H7 (cell line): Measurements from ENCODE around the gene SORL1-AS1.

Experiments used
- DNase-seq: peaks from one replicate; pipeline ENCODE4 v3.0.0; 2012
- H3K27me3 ChIP-seq: 2 replicates; pipeline ENCODE4 v1.6.0; 2011; ENCODE audit warnings: mild to moderate bottlenecking, low read length; ENCODE audit not compliant: control insufficient read depth, insufficient read depth
- H3K36me3 ChIP-seq: replicated peaks from 2 replicates; pipeline ENCODE4 v1.5.1; 2011; ENCODE audit warnings: low read length; ENCODE audit not compliant: control insufficient read depth, insufficient read depth
- H3K4me3 ChIP-seq: 2 replicates; pipeline ENCODE4 v1.5.1; 2011; ENCODE audit warnings: low read depth, mild to moderate bottlenecking, control low read depth, low read length, moderate library complexity; ENCODE audit not compliant: insufficient read depth

SORL1-AS1 gene

DNA sequence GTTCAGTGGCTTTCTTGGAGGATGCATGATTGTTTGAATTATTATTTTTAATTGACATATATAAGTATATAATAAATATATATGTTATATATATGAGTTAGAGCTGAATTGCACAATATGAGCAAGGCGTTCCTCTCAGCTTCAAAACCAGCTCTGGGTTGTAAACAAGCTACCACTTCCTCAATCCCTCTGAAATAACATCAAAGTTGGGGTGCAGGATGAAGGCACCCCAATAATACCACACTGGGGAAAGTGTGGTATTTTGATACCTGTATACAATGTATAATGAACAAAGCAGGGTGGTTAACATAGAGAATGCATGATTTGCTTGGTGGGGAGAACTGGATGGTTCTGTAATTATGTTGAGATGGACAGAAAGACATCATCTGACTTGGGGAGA, 2.4 kb downstream of the SORL1-AS1 start:
- no peak for DNase-seq
- H3K4me3 ChIP-seq: no peak overlapping the region
- H3K36me3 ChIP-seq: no peaks in the 10 kb centered on the region
- peaks cover 5% of the 10 kb centered on the region for H3K27me3 ChIP-seq

GRCh38 chr11:121449626-121450025, 3.1 kb downstream of the SORL1-AS1 start:
- H3K36me3 ChIP-seq: no peaks in the 10 kb centered on the region
- H3K4me3 ChIP-seq: no peak overlapping the region
- DNase-seq: no peak
- H3K27me3 ChIP-seq: peaks cover 5% of the 10 kb centered on the region

GRCh38 chr11:121449123-121449522, 3.6 kb downstream of the SORL1-AS1 start:
- Histone ChIP-seq H3K4me3 (no peak overlapping the region), H3K36me3 (no peaks in the 10 kb centered on the region), H3K27me3 (peaks cover 5% of the 10 kb centered on the region)
- DNase-seq: no peak

- Histone ChIP-seq H3K36me3 (no peaks in the 10 kb centered on the region), H3K4me3 (no peak overlapping the region), H3K27me3 (peaks cover 5% of the 10 kb centered on the region)
- no peak for DNase-seq
These were observed 4.3 kb downstream of the SORL1-AS1 start for GRCh38 chr11:121448431-121448941.

DNA sequence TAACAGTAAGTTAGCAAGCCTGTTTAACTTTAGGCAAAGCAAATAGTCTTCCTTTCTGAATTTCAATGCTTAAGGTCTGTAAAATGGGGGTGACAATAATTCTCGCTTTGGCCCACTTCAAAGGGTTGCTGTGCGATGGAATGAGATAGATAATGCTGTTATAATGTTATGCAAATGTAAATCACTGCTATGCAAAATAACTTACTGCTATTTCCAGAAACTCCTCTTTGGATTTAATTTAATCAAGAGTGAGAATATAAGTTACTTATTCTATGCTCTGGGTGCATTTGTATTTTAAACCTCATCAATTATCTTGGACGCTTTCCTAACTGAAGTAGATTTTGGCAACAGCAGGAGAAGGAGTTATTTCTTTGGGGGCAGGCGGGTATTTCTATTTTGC, 4.8 kb downstream of the SORL1-AS1 start:
- Histone ChIP-seq H3K27me3 (peaks cover 5% of the 10 kb centered on the region), H3K4me3 (no peak overlapping the region), H3K36me3 (no peaks in the 10 kb centered on the region)
- DNase-seq: no peak

DNA sequence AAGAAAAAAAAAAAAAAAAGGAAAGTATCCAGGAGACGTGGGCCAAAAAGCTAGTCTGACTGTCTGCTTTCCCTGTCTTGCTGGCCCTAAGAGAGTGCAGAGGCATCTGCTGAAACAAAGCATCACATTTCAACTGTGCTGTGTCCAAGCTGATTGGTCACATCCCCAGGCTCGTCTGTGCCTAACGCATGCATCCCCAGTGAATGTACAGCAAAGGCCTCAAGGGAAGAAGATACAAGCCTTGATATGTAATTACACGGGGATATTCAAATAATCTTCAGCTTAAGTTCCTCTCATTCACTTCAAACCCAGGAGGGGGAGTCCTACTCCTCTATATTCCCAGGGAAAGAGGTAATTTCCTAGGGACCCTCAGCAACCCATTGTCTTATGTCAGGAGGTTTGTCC, 6.0 kb downstream of the SORL1-AS1 start:
- H3K27me3 ChIP-seq: peaks cover 4% of the 10 kb centered on the region
- no peak overlapping the region for H3K4me3 ChIP-seq
- peak; percentile 65 for DNase-seq
- H3K36me3 ChIP-seq: no peaks in the 10 kb centered on the region

DNA sequence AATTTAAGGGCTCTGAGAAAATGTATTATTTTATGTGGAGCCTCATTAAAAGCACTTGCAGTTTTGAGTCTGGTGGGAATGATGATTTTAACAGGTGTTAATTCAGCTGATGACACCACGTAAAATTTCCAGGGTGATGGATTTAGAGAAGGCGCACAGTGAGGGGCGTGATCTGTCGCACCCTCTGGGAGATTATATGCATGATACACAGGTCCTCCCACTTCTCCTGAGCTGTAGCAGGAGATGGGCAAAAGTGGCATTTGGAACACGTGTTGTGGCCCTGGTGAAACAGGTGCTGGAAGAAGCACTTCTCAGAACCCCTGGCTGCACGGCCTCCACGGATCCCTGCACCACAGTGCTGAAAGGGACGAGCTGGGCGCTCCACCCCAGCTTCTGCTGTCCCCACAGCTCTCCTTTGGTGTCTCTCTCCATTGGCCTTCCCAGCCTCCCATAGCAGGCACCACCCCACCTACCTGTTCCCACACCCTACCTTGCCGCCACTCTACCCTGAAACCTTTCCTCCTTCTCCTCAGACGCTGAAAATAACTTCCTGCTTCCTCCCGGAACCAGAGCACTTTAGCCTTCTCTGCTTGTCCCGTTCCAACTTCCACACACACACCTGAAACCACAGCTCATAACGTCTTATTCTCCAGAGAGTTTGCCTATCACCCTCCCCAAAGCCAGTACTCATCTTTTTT, 7.5 kb downstream of the SORL1-AS1 start:
- DNase-seq: no peak
- Histone ChIP-seq H3K36me3 (no peaks in the 10 kb centered on the region), H3K27me3 (no peaks in the 10 kb centered on the region), H3K4me3 (no peak overlapping the region)

DNA sequence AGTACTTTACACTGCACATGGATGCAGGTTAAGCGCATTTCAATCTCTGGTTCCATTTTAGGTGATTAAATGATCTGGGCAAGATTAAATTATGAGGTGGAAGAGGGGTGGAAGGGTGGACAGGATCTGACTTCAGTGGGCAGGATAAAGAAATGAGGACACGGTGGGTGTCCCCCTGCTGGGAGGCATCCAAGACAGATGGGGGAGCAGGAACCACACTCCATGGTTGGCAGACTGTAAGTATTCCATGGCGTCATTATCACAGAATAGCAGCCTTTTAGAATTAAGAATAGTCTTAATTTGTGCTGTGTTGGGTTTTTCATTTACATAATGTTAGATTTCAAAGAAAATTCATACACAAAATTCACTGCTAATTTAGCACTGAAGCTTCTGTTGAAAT, 8.2 kb downstream of the SORL1-AS1 start:
- Histone ChIP-seq H3K27me3 (no peaks in the 10 kb centered on the region), H3K36me3 (no peaks in the 10 kb centered on the region), H3K4me3 (no peak overlapping the region)
- DNase-seq: no peak

DNA sequence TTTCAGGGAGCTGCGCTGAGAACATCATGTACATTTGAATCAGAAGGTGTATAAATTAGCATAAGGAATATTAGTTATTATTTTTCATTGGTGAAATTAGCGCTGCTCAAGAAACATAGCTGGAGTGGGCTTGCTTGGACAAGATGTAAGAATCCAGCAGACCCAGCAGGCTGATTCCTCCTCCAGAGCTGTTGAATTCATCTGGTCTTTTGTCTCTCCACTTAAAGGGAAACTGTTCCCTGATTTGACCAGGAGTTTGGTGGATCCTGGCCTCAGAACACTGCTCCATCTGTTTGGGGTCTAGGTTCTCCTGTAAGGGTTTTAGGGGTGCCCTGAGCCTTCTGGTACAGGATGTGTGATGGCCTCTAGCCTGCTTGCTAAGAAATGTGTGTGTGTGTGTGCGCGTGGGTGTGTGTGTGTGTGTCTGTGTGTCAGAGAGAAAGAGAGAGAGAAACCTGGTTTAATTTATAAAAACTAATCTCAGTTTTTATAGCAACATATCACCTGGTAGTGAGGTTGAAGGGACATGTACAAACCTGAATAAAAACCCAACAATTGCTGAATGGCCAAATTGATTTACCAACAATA, 9.0 kb downstream of the SORL1-AS1 start:
- no peaks in the 10 kb centered on the region for H3K36me3 ChIP-seq
- no peak overlapping the region for H3K4me3 ChIP-seq
- H3K27me3 ChIP-seq: no peaks in the 10 kb centered on the region
- no peak for DNase-seq

DNA sequence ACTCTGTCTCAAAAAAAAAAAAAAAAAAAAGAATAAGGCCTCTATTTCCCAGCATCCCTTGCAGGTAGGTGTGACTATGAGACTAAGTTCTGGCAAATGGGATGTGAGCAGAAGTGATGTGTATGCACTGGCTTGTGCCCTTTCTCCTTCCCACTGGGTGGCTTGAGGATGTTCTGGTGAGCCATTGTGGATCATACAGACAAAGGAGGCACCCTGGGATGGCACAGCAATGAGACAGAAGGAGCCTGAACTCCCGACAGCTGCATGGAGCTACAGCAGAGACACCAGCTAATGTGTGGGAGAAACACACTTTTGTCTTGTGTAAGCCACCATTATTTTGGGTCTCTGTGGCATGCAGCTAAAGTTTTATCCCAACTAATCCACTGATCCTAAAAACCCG, 11.2 kb downstream of the SORL1-AS1 start:
- no peak for DNase-seq
- Histone ChIP-seq H3K27me3 (no peaks in the 10 kb centered on the region), H3K4me3 (no peak overlapping the region), H3K36me3 (no peaks in the 10 kb centered on the region)

DNA sequence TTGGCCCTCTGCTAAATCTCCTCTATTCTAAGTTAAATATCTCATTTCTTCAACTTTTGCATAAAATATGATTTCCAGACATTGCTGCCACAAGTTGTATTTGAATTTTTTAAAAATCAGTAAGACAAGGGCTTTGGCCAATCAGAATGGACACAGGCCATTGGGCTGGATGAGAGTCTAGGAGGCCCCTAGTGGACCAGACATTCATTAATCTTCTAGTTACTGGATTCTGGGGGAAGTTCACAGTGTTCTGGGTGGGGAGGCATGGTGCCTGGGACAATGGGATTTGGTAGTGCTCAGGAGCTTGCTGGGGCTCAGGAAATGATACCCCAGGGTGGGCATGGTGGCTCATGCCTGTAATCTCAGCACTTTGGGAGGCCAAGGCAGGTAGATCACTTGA, 13.0 kb downstream of the SORL1-AS1 start:
- Histone ChIP-seq H3K36me3 (no peaks in the 10 kb centered on the region), H3K4me3 (no peak overlapping the region), H3K27me3 (no peaks in the 10 kb centered on the region)
- no peak for DNase-seq

GRCh38 chr11:121439337-121439736, 13.4 kb downstream of the SORL1-AS1 start:
- Histone ChIP-seq H3K4me3 (no peak overlapping the region), H3K36me3 (no peaks in the 10 kb centered on the region), H3K27me3 (no peaks in the 10 kb centered on the region)
- DNase-seq: no peak

GRCh38 chr11:121437686-121438078, 15.1 kb downstream of the SORL1-AS1 start:
- H3K4me3 ChIP-seq: no peak overlapping the region
- H3K27me3 ChIP-seq: no peaks in the 10 kb centered on the region
- no peak for DNase-seq
- H3K36me3 ChIP-seq: no peaks in the 10 kb centered on the region

DNA sequence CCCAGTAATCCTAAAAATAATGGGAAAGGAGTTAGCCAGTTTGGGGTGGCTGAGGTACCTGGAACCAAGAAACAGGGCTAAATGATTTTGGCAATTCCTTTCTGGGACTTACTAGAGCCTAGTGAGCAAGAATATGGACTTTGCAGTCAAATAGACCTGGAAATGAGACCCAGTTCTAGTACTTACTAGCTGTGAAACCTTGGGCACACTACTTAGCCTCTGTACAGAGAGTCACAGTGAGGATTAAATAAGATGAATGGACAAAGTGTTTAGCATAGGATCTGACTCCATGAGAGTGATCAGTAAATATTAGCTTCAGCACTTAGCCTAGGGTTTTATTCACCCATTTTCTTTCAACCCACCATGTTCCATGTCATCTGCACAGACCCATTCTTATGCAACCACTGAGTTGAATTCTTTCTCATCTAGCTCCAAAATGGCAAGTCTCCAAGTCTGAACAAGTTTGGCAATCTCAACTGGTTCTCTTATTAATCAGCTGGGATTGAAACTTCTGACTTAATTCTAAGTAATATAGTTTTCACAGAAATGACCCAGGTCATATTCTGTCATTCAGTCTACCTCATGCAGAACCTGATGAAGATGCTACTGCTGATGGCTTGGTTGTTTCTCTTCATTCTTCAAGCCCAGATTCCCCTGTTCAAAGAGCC, 15.6 kb downstream of the SORL1-AS1 start:
- Histone ChIP-seq H3K36me3 (no peaks in the 10 kb centered on the region), H3K4me3 (no peak overlapping the region), H3K27me3 (no peaks in the 10 kb centered on the region)
- DNase-seq: no peak
